Activated gamma-delta T cell treated with anti-CD3 and anti-CD28 coated beads, Interleukin-2, amount 50 U/mL, for 16 hours (primary cell): ENCODE data around the gene EAF1.
"Not testable (repeated sequence)": the region's sequence is repeated elsewhere in the genome, so short reads cannot be mapped to it uniquely, and the experiment has no call there.

Source experiments
- DNase-seq: peaks from one replicate; pipeline ENCODE4 v3.0.0-alpha.2; 2020; ENCODE audit warnings: low read depth

Gene EAF1

DNA sequence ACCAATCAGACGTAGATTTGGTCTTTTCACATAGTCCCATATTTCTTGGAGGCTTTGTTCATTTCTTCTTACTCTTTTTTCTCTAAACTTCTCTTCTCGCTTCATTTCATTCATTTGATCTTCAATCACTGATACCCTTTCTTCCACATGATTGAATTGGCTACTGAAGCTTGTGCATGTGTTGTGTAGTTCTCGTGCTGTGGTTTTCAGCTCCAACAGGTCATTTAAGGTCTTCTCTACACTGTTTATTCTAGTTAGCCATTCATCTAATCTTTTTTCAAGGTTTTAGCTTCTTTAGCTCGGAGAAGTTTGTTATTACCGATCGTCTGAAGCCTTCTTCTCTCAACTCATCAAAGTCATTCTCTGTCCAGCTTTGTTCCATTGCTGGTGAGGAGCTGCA lies 57.2 kb downstream of the EAF1 start:
- not testable (repeated sequence) for DNase-seq

DNA sequence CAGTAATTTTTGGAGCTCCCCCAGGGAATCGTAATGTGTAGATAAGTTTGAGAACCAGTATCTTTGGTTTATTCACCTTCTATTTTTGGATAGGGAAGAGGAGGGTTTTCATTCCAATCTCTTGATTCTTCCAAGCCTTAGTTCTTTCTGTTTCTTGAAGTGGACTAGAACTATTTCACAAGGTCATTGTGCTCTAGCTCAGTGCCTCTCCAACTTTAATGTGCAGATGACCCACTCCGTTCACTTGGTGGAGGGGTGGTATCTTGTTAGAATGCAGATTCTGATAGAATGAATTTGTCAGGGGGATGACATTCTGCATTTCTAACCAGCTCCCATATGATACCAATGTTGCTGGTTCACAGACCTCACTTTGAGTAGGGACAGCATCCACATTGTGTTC lies 58.6 kb downstream of the EAF1 start:
- no peak for DNase-seq

DNA sequence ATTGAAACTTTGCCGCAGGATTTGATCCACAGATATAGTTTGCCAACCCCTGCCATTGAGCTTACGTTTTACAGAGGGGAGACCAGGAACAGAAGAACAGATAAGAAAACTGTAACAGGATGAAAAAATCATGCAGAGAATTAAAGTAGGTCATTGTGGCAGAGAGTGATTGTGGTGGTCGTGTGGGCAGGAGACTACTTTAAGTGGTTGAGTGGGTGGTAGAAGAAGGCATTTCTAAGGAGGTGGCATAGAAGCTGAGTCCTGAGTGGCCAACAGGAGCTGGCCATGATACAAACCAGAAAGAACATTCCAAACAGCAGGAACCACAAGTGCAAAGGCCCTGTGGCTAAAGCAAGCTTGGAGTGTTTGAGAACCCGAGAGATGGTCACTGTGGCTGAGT lies 59.6 kb downstream of the EAF1 start:
- DNase-seq: no peak

DNA sequence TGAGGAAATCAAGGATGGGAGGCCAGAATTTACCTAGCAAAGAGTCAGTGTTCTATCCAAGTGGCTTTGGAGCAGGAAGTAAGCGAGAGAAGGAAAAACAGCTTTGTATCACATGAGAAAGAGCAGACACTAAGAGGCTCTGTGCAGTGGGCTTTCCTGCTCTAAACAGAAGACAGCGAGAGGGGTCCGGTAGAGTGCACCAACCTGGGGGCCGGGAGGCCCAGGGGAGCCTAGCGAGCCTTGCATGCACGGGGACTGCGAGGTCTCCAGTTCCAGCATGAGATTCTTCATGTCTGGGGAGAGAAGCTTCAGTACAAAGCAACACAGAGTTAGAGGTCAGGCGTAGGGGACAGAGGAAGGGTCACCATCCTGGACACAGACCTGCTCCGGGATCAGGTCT lies 60.6 kb downstream of the EAF1 start:
- no peak for DNase-seq

DNA sequence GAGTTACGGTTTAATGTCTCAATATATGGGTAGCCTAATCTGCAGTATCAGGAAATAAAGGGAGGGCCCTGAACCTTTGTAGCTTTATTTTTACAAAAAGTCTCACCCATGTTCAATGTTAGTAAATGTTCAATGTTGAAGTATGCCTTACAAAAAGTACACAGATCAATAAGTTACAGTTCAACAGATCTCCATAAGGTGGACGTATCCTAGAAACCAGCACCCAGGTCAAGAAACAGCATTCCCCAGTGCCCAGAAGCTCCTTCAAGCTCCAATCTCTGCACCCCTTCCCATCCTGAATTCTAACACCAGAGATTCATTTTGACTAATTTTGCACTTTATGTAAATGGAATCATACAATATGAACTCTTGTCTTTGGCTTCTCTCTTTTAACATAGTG lies 62.8 kb downstream of the EAF1 start:
- DNase-seq: no peak

DNA sequence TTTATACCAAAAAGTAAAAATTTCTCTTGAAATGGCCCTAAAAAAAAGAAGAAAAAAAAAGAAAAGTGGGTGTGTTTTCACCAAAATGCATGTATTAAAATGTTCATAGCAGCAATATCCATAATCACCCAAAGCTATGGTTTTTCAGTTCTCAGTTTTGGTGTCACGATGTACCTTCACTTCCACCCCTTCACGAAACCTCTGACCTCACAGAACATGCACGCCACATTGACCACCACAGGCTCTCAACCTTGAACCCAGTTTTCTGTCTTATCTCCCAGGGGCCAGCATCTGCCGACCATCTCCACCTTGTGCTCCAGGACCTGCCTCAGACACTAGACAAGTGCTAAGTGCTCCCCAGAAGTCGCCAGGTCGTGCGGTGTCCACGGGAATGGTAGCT lies 63.7 kb downstream of the EAF1 start:
- DNase-seq: no peak
